ENCODE results near the gene GSTT2B. TPM values are rescaled to one million over a fixed set of nuclear protein-coding genes. Genes with fewer than 3 reads are reported as not detected.
A peak's percentile ranks its signal among the peaks of the same experiment; 100 is the strongest.

GSTT2B gene
- total RNA-seq, 1 donor from 2014 or later = 11.9 TPM

- no peak overlapping the region for H3K27ac Mint-ChIP-seq (ENCODE audit: unreplicated experiment)
Observed at GRCh38 chr22:23915290-23915689, 45.7 kb downstream of the GSTT2B start.

GRCh38 chr22:23913661-23914353 lies 47.2 kb downstream of the GSTT2B start:
- no peak for TF ChIP-seq CTCF (IDR thresholded peaks at IDR 0.05; ENCODE audit: partially characterized antibody, unreplicated experiment)
- peak; percentile 100 for DNase-seq
- Mint-ChIP-seq H3K36me3 (ENCODE audit: unreplicated experiment) (no peaks in the 10 kb centered on the region), H3K4me3 (ENCODE audit: unreplicated experiment) (peak overlapping the region; percentile 97), H3K4me1 (ENCODE audit: low read depth, unreplicated experiment) (peaks cover 28% of the 10 kb centered on the region), H3K27ac (ENCODE audit: unreplicated experiment) (peak overlapping the region; percentile 99), H3K9me3 (ENCODE audit: unreplicated experiment) (peaks cover 9% of the 10 kb centered on the region), H3K27me3 (ENCODE audit: unreplicated experiment) (peaks cover 3% of the 10 kb centered on the region)

More at GRCh38 chr22:23915290-23915689, 45.7 kb downstream of the GSTT2B start:
- peaks cover 9% of the 10 kb centered on the region for H3K9me3 Mint-ChIP-seq (ENCODE audit: unreplicated experiment)
- no peak overlapping the region for H3K4me3 Mint-ChIP-seq (ENCODE audit: unreplicated experiment)
- H3K4me1 Mint-ChIP-seq (ENCODE audit: low read depth, unreplicated experiment) = peaks cover 22% of the 10 kb centered on the region
- no peak for DNase-seq
- TF ChIP-seq CTCF (IDR thresholded peaks at IDR 0.05; ENCODE audit: partially characterized antibody, unreplicated experiment) = no peak
- no peaks in the 10 kb centered on the region for H3K36me3 Mint-ChIP-seq (ENCODE audit: unreplicated experiment)
- H3K27me3 Mint-ChIP-seq (ENCODE audit: unreplicated experiment) = peaks cover 3% of the 10 kb centered on the region

- Mint-ChIP-seq H3K27ac (ENCODE audit: unreplicated experiment) (peak overlapping the region; percentile 99), H3K4me1 (ENCODE audit: low read depth, unreplicated experiment) (peaks cover 33% of the 10 kb centered on the region), H3K36me3 (ENCODE audit: unreplicated experiment) (no peaks in the 10 kb centered on the region), H3K27me3 (ENCODE audit: unreplicated experiment) (peaks cover 3% of the 10 kb centered on the region), H3K9me3 (ENCODE audit: unreplicated experiment) (peaks cover 9% of the 10 kb centered on the region), H3K4me3 (ENCODE audit: unreplicated experiment) (peak overlapping the region; percentile 97)
- no peak for TF ChIP-seq CTCF (IDR thresholded peaks at IDR 0.05; ENCODE audit: partially characterized antibody, unreplicated experiment)
- no peak for DNase-seq
Observed at GRCh38 chr22:23913306-23913660, 47.7 kb downstream of the GSTT2B start.

GRCh38 chr22:23912293-23912903 lies 48.6 kb downstream of the GSTT2B start:
- Mint-ChIP-seq H3K4me1 (ENCODE audit: low read depth, unreplicated experiment) (peaks cover 37% of the 10 kb centered on the region), H3K36me3 (ENCODE audit: unreplicated experiment) (no peaks in the 10 kb centered on the region), H3K27ac (ENCODE audit: unreplicated experiment) (peak overlapping the region; percentile 9), H3K4me3 (ENCODE audit: unreplicated experiment) (peak overlapping the region; percentile 43), H3K9me3 (ENCODE audit: unreplicated experiment) (peaks cover 9% of the 10 kb centered on the region), H3K27me3 (ENCODE audit: unreplicated experiment) (peaks cover 5% of the 10 kb centered on the region)
- TF ChIP-seq CTCF (IDR thresholded peaks at IDR 0.05; ENCODE audit: partially characterized antibody, unreplicated experiment) = no peak
- no peak for DNase-seq

- H3K9me3 Mint-ChIP-seq (ENCODE audit: unreplicated experiment) = peaks cover 9% of the 10 kb centered on the region
- no peak for TF ChIP-seq CTCF (IDR thresholded peaks at IDR 0.05; ENCODE audit: partially characterized antibody, unreplicated experiment)
- peaks cover 46% of the 10 kb centered on the region for H3K4me1 Mint-ChIP-seq (ENCODE audit: low read depth, unreplicated experiment)
- H3K4me3 Mint-ChIP-seq (ENCODE audit: unreplicated experiment) = no peak overlapping the region
- peaks cover 5% of the 10 kb centered on the region for H3K27me3 Mint-ChIP-seq (ENCODE audit: unreplicated experiment)
- DNase-seq = no peak
- peak overlapping the region; percentile 49 for H3K27ac Mint-ChIP-seq (ENCODE audit: unreplicated experiment)
- H3K36me3 Mint-ChIP-seq (ENCODE audit: unreplicated experiment) = no peaks in the 10 kb centered on the region
Observed at GRCh38 chr22:23911318-23911980, 49.5 kb downstream of the GSTT2B start.
